ENCODE results near the gene DNAJC19. TPM values are rescaled to one million over a fixed set of nuclear protein-coding genes. Genes with fewer than 3 reads are reported as not detected.

The DNAJC19 gene
- 10 to 100 TPM in 3 of 4 donors, 1 to 10 TPM in 1; 10.0 to 56.6 (median 28.8) TPM for total RNA-seq

DNA sequence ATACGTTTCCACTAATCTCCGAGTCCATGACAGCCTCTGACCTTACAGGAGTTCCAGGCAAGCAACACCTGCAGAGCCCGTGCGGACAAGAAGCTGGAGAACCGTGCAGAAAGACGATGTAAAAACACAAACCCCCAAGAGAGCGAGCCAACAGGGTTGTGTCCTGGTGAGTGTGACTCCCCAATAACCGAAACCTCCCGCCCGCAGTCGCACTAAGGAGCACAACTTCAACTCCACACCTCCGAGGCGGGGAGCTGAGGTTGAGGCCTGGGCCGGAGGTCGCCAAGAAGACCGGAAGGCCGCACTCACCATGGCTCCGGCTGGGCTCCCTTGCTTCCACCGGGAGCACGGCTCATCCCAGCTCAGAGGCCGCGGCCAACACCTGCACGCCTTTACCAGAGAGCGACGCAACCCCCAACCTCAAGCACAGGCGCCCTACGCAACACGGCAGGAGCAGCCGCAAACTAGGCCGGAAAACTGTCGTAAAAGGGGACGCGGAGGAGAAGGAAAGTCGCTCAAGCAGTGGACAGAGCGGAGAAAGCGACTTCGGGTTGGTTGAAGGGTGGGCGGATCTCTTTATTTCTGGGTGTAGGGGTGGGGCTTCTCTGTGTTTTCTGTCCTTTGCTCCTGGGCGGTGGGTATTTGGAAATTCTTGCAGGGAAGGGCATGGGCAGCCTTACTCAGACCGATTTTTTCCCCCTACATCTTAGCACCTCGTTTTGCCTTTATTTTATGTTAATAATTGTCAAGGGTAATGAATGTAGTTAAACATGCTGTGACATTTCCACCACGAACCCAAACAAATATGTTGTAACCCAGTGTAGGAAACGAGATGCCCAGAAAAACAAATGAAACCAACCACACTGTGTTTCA is at the start of gene DNAJC19:
Gene DNAJC19 (minus strand): TSS at position 446 of the 873 bp plus-strand sequence. CDS start 134 bp downstream, at position 312.
- H3K27ac ChIP-seq: peak within 1 kb of the TSS; percentile 88 to 94 (median 93)
- H3K9me3 ChIP-seq: no peaks in the 10 kb centered on the region
- intact Hi-C loops (cut with DNase I): loop anchor here (10.0 kb wide), 1 partner anchor 75 kb away; the partner anchor contains the start of gene FXR1
- peaks cover 14 to 36% (median 14%) of the 10 kb centered on the region in 3 donors for H3K4me1 ChIP-seq
- peak; percentile 72 for DNase-seq
- TF ChIP-seq CTCF (IDR thresholded peaks at IDR 0.05) (peak in 2 of 6 experiments; percentile 6 to 23), POLR2A (IDR thresholded peaks at IDR 0.05) (peak in 3 of 4 donors; percentile 77 to 87 (median 81))
- no peaks in the 10 kb centered on the region for H3K27me3 ChIP-seq
- peaks cover 0 to 35% (median 13%) of the 10 kb centered on the region in 3 donors for H3K36me3 ChIP-seq
- peak within 1 kb of the TSS; percentile 71 to 91 (median 84) for H3K4me3 ChIP-seq
- WGBS, 2 donors: 1% methylated on average over 7 to 31 of the region's 43 CpGs

GRCh38 chr3:181030948-181031347 is 41.4 kb upstream of the DNAJC19 start:
- intact Hi-C loops (cut with DNase I): no loop called here
- H3K36me3 ChIP-seq: no peaks in the 10 kb centered on the region
- H3K4me1 ChIP-seq: no peaks in the 10 kb centered on the region
- no peaks in the 10 kb centered on the region for H3K9me3 ChIP-seq
- H3K27ac ChIP-seq: no peak overlapping the region
- H3K4me3 ChIP-seq: no peak overlapping the region
- no peaks in the 10 kb centered on the region for H3K27me3 ChIP-seq
- no peak for DNase-seq
- TF ChIP-seq CTCF (IDR thresholded peaks at IDR 0.05) (no peak), POLR2A (IDR thresholded peaks at IDR 0.05) (no peak)

GRCh38 chr3:181025204-181025603 is 35.7 kb upstream of the DNAJC19 start:
- Histone ChIP-seq H3K4me1 (no peaks in the 10 kb centered on the region), H3K27me3 (no peaks in the 10 kb centered on the region), H3K4me3 (no peak overlapping the region), H3K27ac (no peak overlapping the region), H3K36me3 (no peaks in the 10 kb centered on the region), H3K9me3 (peaks cover 0 to 12% (median 3%) of the 10 kb centered on the region in 3 donors)
- TF ChIP-seq POLR2A (IDR thresholded peaks at IDR 0.05) (no peak), CTCF (IDR thresholded peaks at IDR 0.05) (no peak)
- DNase-seq: no peak
- intact Hi-C loops (cut with DNase I): no loop called here

GRCh38 chr3:181017690-181018089 is 28.2 kb upstream of the DNAJC19 start:
- H3K4me3 ChIP-seq: no peak overlapping the region
- no peak for DNase-seq
- H3K4me1 ChIP-seq: no peaks in the 10 kb centered on the region
- H3K9me3 ChIP-seq: no peaks in the 10 kb centered on the region
- no peak overlapping the region for H3K27ac ChIP-seq
- no peaks in the 10 kb centered on the region for H3K27me3 ChIP-seq
- no peaks in the 10 kb centered on the region for H3K36me3 ChIP-seq
- WGBS, 2 donors: 59 to 61% methylated on average over 2 of the region's 2 CpGs
- TF ChIP-seq POLR2A (IDR thresholded peaks at IDR 0.05): no peak
- TF ChIP-seq CTCF (IDR thresholded peaks at IDR 0.05): no peak
- intact Hi-C loops (cut with DNase I): no loop called here

DNA sequence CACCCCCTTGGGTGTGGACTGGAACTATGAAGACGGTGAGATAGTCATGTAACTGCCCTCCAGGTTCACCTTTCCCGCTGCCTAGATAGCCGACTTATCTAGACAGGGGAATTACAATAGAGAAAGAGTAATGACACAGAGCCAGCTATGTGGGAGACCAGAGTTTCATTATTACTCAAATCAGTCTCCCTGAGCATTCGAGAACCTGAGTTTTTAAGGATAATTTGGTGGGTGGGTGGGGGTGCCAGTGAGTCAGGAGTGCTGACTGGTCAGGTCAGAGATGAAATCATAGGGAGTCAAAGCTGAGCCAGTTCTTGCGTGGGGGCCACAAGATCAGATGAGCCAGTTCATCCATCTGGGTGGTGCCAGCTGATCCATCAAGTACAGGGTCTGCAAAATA is 19.7 kb upstream of the DNAJC19 start:
- H3K27me3 ChIP-seq: no peaks in the 10 kb centered on the region
- H3K4me3 ChIP-seq: no peak overlapping the region
- TF ChIP-seq POLR2A (IDR thresholded peaks at IDR 0.05) (no peak), CTCF (IDR thresholded peaks at IDR 0.05) (no peak)
- no peak overlapping the region for H3K27ac ChIP-seq
- H3K4me1 ChIP-seq: no peaks in the 10 kb centered on the region
- no peaks in the 10 kb centered on the region for H3K9me3 ChIP-seq
- DNase-seq: no peak
- WGBS, 2 donors: 76 to 84% methylated on average over 3 to 5 of the region's 5 CpGs
- intact Hi-C loops (cut with DNase I): no loop called here
- no peaks in the 10 kb centered on the region for H3K36me3 ChIP-seq

Data from esophagus squamous epithelium (tissue), 5 donors.